Airway epithelial cell (primary cell): ENCODE results near the gene WDSUB1. TPM values are rescaled to one million over a fixed set of nuclear protein-coding genes. Genes with fewer than 3 reads are reported as not detected.

ENCODE experiments used
- total RNA-seq: library from RNA; depleted of rRNA; stranded (reverse); fragments of >200 nt; gene quantifications from 2 replicates; pipeline ENCODE4 v1.2.3, GENCODE V29; 2015

WDSUB1 gene, protein sequence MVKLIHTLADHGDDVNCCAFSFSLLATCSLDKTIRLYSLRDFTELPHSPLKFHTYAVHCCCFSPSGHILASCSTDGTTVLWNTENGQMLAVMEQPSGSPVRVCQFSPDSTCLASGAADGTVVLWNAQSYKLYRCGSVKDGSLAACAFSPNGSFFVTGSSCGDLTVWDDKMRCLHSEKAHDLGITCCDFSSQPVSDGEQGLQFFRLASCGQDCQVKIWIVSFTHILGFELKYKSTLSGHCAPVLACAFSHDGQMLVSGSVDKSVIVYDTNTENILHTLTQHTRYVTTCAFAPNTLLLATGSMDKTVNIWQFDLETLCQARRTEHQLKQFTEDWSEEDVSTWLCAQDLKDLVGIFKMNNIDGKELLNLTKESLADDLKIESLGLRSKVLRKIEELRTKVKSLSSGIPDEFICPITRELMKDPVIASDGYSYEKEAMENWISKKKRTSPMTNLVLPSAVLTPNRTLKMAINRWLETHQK
- total RNA-seq, result 1.8 and 2.3 TPM in 2 replicates

DNA sequence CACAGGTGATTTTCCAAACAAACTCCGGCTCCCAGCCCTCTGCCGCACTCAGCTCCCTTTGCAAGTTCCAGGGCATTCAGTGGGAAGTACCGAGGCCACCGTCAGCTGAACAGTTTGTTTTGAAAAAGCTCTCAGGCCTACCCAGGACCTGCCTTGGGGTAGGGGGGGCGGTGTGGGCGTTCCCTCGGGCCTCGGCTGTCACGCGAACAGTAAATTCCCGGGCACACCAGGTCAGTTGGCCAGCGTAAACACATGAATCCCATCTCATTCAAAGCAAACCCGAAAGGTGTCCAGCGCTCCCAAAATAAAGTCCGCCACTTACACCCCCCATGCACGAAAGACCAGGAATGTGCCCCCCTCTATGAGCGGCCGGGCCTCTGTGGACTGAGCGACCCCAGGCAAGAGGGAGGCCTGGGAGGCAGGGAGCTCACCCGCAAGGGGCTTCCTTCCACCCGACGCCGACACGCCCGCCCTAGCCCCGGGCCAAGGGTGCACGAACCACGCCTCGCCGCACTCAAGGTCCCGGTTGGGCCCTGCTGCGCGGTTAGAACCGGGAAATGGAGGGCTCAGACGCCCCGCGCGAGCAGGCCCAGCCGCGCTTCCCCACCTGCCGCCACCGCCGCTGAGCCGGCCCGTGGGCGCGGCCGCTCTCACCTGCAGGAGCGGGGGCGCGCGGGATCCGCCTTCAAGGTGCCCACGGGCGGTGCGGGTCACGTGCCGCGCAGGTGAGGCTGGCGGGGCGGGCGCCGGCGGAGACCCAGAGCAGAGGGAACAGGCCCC lies at the start of gene WDSUB1:
TSS of gene WDSUB1 (minus strand) at position 775 of the 780 bp plus-strand sequence. CDS start 3,634 bp downstream, outside the sequence.

